Kidney (tissue), 14 donors: Measurements from ENCODE around the gene SLC25A21. TPM values are rescaled to one million over a fixed set of nuclear protein-coding genes. Genes with fewer than 3 reads are reported as not detected.

ENCODE experiments used
- DNase-seq, 5 donors: peaks; one replicate each; pipeline ENCODE4 v3.0.0-alpha.2; 2013 to 2020
- FAIRE-seq: peaks from 2 replicates; lab custom pipeline; 2012; peaks lifted over from hg19 to GRCh38; lab: Jason Lieb, UNC
- H3K27ac ChIP-seq, 2 donors: one replicate each; pipeline ENCODE4 v1.7.0; 2013; ENCODE audit warnings: low read depth in 2 of 2, low read length in 2 of 2, inconsistent platforms in 1 of 2
- H3K27me3 ChIP-seq: one replicate; pipeline ENCODE4 v1.7.1; 2013; ENCODE audit warnings: low read length, inconsistent platforms; ENCODE audit not compliant: control insufficient read depth, insufficient read depth
- H3K36me3 ChIP-seq, 3 donors: one replicate each; pipeline versions ENCODE4 v1.7.0 to v1.7.1; 2013; ENCODE audit warnings: low read length in 3 of 3, control low read depth in 1 of 3, inconsistent platforms in 1 of 3; ENCODE audit not compliant: insufficient read depth in 3 of 3, control insufficient read depth in 2 of 3
- H3K4me1 ChIP-seq, 3 donors: one replicate each; pipeline versions ENCODE4 v1.7.0 to v1.7.1; 2013; ENCODE audit warnings: low read length in 3 of 3, inconsistent platforms in 1 of 3, low read depth in 1 of 3; ENCODE audit not compliant: control insufficient read depth in 2 of 3, insufficient read depth in 2 of 3
- H3K4me3 ChIP-seq, 3 donors: one replicate each; pipeline versions ENCODE4 v1.7.0 to v1.8.1; 2013; ENCODE audit warnings: low read length in 3 of 3, control low read depth in 1 of 3, inconsistent platforms in 1 of 3
- H3K9ac ChIP-seq, 3 donors: one replicate each; pipeline versions ENCODE4 v1.7.0 to v1.7.1; 2013; ENCODE audit warnings: low read length in 3 of 3, control low read depth in 1 of 3, inconsistent platforms in 1 of 3
- H3K9me3 ChIP-seq, 3 donors: one replicate each; pipeline versions ENCODE4 v1.7.0 to v1.7.1; 2013; ENCODE audit warnings: low read length in 3 of 3, control low read depth in 1 of 3, inconsistent platforms in 1 of 3; ENCODE audit not compliant: control insufficient read depth in 2 of 3, insufficient read depth in 1 of 3
- intact Hi-C: fragments of 100-400 bp; cut with DNase I; formaldehyde crosslinking; loops from one replicate; pipeline ENCODE4 v1.11.1; 2022
- polyA plus RNA-seq: library from polyadenylated mRNA; stranded (reverse); fragments of 350-450 nt; fragmentation: Illumina TruSeq; extraction: RNeasy Lipid Tissue Mini Kit (QIAGEN cat#74804); gene quantifications from one replicate; pipeline ENCODE4 v1.2.3, GENCODE V29; 2014; ENCODE audit warnings: low read depth, low replicate concordance; ENCODE audit not compliant: insufficient read depth
- total RNA-seq: library from RNA; stranded (reverse); fragmentation: NEBNext Ultra II Directional; extraction: Animal tissue kit (Norgen Biotek cat#: 25700); gene quantifications from one replicate; pipeline ENCODE4 v1.2.1, GENCODE V29; 2021
- TF ChIP-seq, protein P1 (sequence below): IDR thresholded peaks from 3 replicates; pipeline ENCODE4 v1.5.1; 2012; ENCODE audit warnings: mild to moderate bottlenecking, moderate library complexity, borderline replicate concordance; ENCODE audit not compliant: insufficient read depth; ENCODE audit errors: extremely low read depth
- donor health status: control.
- donor health status: control.
- donor health status: control.
- donor health status: control.
- donor health status: control.
- donor health status: DM: yes; HTN: yes; CAD: no.
- donor health status: Normal renal cell carcinoma (clear cell type).

SLC25A21 gene
- total and polyA plus RNA-seq, 2 donors from 2014 or later, result 1.3 to 1.4 TPM

DNA sequence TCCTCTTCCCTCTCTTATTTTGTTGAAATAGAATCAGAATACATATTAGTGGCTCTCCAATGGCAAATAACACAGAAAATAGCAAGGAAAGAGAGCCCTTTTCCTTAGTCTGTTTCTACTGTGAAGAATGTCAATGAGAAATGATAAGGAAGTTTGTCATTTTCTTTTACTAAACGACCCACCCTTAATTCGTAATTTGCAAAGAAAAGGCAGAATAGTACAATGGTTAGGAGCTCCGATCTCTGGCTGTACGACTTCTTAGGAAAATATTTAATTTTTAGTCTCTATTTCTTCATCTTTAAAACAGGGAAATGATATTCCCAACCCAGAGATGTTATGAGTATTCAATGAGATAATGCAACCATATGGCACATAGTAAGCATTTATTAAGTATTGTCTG is 504.7 kb downstream of the SLC25A21 start:
- TF ChIP-seq, protein P1, sequence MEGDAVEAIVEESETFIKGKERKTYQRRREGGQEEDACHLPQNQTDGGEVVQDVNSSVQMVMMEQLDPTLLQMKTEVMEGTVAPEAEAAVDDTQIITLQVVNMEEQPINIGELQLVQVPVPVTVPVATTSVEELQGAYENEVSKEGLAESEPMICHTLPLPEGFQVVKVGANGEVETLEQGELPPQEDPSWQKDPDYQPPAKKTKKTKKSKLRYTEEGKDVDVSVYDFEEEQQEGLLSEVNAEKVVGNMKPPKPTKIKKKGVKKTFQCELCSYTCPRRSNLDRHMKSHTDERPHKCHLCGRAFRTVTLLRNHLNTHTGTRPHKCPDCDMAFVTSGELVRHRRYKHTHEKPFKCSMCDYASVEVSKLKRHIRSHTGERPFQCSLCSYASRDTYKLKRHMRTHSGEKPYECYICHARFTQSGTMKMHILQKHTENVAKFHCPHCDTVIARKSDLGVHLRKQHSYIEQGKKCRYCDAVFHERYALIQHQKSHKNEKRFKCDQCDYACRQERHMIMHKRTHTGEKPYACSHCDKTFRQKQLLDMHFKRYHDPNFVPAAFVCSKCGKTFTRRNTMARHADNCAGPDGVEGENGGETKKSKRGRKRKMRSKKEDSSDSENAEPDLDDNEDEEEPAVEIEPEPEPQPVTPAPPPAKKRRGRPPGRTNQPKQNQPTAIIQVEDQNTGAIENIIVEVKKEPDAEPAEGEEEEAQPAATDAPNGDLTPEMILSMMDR, result no peak
- peak in 1 of 5 donors; percentile 21 for DNase-seq
- FAIRE-seq, result no peak
- H3K27me3 ChIP-seq, result peaks cover 73% of the 10 kb centered on the region
- H3K4me3 ChIP-seq, result no peak overlapping the region
- H3K4me1 ChIP-seq, result peaks cover 0 to 10% (median 0%) of the 10 kb centered on the region in 3 donors
- intact Hi-C loops, result no loop called here
- no peaks in the 10 kb centered on the region for H3K9me3 ChIP-seq
- H3K27ac ChIP-seq, result no peak overlapping the region
- no peaks in the 10 kb centered on the region for H3K36me3 ChIP-seq
- no peak overlapping the region for H3K9ac ChIP-seq

DNA sequence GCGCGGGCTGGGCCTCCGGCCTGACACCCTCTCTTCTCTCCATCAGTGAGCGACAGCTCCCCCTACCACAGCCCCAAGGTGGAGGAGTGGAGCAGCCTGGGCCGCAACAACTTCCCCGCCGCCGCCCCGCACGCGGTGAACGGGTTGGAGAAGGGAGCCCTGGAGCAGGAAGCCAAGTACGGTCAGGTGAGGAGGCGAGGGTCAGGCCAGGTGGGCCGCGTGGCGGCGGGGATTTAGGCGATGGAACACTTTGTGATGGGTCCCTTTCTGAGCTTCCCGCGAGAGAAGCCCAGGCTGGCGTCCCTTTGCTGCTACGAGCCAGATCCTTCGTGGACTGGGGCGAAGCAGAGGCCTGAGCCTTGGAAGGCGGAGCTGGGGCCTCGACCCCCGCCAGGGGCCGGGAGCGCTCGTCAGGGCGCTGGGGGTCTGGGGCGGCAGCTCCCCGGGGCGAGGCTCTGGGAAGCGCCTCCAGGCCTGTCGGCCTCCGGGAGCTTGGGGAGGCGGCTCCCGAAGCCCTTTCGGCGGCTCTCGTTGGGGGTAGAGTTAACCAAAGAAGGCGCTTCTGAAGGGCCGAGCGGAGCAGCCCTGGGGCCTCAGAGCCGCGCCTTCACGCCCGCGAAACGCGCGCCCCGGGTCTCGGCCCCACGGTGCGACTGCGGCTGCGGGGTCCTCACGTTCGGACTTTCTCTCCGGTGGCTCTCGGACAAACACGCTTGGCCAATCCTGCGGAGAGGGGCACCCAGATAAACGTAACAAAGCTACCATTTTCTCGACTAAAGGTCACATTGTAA is 505.8 kb downstream of the SLC25A21 start:
- no peak overlapping the region for H3K4me3 ChIP-seq
- FAIRE-seq (no peak), DNase-seq (peak; percentile 11 to 58 (median 39))
- peaks cover 74% of the 10 kb centered on the region for H3K27me3 ChIP-seq
- H3K9me3 ChIP-seq, result no peaks in the 10 kb centered on the region
- intact Hi-C loops, result no loop called here
- TF ChIP-seq, protein P1, result no peak
- H3K36me3 ChIP-seq, result no peaks in the 10 kb centered on the region
- H3K27ac ChIP-seq, result no peak overlapping the region
- no peak overlapping the region for H3K9ac ChIP-seq
- H3K4me1 ChIP-seq, result peaks cover 0 to 14% (median 0%) of the 10 kb centered on the region in 3 donors

DNA sequence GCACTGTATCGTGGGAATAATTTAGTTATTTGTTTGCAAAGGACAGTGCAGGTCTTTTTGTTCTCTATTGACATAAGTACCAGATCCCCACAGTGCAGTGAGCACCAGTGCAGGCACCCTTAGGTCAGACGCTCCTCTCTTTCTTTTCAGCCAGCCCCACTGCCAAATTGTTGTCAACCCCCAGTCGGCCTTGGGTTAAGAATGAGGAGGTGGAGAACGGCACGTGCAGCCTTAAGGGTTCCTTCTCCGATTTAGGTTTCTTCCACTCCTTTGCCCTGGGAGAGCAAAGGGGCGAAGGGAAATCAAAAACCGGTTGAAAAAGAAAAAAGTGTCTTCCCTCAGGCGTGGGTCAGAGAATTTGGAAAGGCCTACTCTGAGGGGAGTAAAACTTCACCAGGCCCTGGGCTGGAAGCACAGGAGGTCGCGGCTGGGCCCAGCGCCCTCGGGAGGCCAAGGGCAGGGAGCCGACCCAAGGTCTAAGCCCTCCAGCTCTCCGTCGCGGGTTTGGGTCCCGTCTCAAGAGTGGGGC is 506.5 kb downstream of the SLC25A21 start:
- no peaks in the 10 kb centered on the region for H3K9me3 ChIP-seq
- no peak overlapping the region for H3K4me3 ChIP-seq
- H3K36me3 ChIP-seq, result no peaks in the 10 kb centered on the region
- no peak for DNase-seq
- no peak overlapping the region for H3K9ac ChIP-seq
- FAIRE-seq, result no peak
- H3K27ac ChIP-seq, result no peak overlapping the region
- TF ChIP-seq, protein P1, result no peak
- intact Hi-C loops, result no loop called here
- H3K4me1 ChIP-seq, result peaks cover 0 to 16% (median 0%) of the 10 kb centered on the region in 3 donors
- peaks cover 75% of the 10 kb centered on the region for H3K27me3 ChIP-seq
